Measurements from ENCODE around the gene FOSL1.

DNA sequence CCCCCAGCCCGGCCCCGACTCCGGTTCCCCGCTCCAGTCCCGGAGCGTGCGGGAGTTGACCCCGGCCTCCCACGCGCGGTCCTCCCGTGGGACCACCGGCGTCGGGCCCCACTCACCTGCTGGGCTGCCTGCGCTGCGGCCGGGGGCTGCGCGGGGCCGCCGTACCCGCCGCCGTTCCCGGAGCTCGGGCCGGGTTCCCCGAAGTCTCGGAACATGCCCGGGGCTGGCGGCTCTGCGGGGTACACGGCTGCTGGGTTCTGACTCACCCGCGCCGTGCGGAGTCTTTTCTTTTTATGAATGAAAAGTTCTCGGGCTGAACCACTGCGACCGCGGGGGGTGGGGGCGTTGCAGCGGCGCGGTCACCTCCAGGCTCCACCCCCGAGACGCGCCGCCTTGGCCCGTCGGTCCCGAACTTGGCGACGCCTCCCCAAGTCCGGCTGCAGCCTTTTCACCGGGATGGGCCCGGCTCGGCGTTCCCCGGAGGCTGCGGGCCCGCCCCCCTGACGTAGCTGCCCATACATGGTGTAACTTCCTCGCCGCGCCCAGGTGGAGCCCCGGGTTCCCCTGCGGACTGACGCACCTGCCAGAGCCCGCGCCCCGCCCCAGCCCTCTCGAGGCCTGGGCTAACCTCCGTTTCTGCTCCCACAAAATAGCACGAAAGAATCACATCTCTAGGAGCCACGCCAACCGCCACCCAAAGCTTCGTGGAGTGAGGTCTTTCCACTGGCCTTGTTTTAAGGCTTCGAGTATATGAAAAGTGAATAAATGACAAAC is at the start of gene FOSL1:
- TF ChIP-seq, protein P1, sequence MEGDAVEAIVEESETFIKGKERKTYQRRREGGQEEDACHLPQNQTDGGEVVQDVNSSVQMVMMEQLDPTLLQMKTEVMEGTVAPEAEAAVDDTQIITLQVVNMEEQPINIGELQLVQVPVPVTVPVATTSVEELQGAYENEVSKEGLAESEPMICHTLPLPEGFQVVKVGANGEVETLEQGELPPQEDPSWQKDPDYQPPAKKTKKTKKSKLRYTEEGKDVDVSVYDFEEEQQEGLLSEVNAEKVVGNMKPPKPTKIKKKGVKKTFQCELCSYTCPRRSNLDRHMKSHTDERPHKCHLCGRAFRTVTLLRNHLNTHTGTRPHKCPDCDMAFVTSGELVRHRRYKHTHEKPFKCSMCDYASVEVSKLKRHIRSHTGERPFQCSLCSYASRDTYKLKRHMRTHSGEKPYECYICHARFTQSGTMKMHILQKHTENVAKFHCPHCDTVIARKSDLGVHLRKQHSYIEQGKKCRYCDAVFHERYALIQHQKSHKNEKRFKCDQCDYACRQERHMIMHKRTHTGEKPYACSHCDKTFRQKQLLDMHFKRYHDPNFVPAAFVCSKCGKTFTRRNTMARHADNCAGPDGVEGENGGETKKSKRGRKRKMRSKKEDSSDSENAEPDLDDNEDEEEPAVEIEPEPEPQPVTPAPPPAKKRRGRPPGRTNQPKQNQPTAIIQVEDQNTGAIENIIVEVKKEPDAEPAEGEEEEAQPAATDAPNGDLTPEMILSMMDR (conservative IDR thresholded peaks at IDR 0.05): no peak
- TF ChIP-seq EZH2 (IDR thresholded peaks at IDR 0.05; ENCODE audit: low read depth): no peak
